Epithelial cell of esophagus (primary cell): ENCODE measurements around the gene PLCG1.

Source experiments
- DNase-seq: peaks from one replicate; pipeline ENCODE4 v3.0.0; 2010; ENCODE audit warnings: low read depth
- H3K4me3 ChIP-seq: 2 replicates; pipeline ENCODE4 v1.5.1; 2011; ENCODE audit warnings: mild to moderate bottlenecking, low read length, control low read depth
- TF ChIP-seq, protein P1 (sequence below): IDR thresholded peaks from 2 replicates; pipeline ENCODE4 v1.5.1; 2011; ENCODE audit warnings: low read depth, mild to moderate bottlenecking, low read length, control low read depth, inconsistent platforms; ENCODE audit not compliant: insufficient read depth; ENCODE audit errors: missing control alignments

The PLCG1 gene

DNA sequence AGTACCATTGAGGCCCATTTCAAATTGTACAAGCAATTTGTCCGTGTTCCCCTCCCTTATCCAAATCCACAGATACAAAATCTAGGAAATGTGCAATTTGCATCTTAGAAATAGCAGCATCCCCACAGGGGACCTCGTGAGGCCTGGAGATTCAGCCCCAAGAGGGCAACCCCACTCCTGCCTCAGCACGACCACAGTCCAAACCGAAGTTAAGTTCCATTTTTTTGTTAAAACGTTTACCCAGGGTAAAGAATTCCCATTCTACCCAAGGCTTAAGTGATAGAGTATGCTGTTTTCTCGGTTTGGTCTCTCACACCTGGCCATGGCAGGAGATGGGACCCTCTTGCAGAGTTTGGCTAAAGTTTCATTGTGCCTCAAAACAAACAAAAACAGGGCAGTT, 41.2 kb downstream of the PLCG1 start:
- TF ChIP-seq, protein P1, sequence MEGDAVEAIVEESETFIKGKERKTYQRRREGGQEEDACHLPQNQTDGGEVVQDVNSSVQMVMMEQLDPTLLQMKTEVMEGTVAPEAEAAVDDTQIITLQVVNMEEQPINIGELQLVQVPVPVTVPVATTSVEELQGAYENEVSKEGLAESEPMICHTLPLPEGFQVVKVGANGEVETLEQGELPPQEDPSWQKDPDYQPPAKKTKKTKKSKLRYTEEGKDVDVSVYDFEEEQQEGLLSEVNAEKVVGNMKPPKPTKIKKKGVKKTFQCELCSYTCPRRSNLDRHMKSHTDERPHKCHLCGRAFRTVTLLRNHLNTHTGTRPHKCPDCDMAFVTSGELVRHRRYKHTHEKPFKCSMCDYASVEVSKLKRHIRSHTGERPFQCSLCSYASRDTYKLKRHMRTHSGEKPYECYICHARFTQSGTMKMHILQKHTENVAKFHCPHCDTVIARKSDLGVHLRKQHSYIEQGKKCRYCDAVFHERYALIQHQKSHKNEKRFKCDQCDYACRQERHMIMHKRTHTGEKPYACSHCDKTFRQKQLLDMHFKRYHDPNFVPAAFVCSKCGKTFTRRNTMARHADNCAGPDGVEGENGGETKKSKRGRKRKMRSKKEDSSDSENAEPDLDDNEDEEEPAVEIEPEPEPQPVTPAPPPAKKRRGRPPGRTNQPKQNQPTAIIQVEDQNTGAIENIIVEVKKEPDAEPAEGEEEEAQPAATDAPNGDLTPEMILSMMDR: no peak
- no peak for DNase-seq

DNA sequence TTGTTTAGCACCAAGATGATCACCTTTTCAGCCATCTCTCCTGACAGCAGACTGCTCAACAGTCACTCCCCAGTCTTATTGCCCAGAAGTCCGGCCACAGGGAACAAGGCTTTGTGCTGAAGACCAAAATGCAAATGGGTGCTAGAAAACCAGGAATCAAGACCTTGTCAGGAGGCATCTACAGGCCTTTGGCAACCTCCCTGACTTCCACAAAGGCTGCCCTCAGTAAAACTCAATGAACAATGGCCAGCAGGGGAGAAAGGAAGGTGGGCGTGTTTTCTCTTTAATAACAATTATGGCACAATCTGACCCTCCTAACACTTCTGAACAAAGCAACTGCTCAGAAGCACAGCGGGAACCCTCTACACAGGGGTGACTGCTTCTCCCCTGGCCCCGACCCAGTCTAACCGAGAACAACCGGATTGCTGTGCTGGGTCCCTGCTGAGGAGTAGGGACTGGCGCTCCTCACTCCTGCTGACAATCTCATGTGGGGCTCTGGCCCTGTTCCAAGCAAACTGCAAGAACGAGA, 41.6 kb downstream of the PLCG1 start:
- TF ChIP-seq, protein P1: no peak
- DNase-seq: no peak

More for the DNA sequence above, 41.2 kb downstream of the PLCG1 start:
- no peak overlapping the region for H3K4me3 ChIP-seq

DNA sequence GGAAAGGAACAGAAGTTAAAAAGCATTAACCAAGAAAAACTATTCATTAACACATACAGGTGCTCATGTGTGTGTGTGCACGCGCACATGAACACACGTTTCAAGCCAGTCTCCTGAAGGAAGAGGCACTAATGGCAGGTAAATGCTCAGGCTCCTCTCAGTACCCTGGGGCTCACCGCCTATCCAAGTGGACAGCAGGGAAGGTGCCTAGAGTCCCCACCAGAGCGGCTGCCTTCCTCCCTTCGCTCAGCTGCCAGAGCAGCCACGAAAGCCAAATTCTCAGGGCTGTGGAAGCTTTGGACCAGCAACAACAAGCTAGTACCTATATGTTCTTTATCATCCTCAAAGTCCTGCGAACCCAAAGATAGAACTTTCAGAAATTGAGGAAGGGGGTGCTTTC, 42.6 kb downstream of the PLCG1 start:
- no peak for DNase-seq
- no peak overlapping the region for H3K4me3 ChIP-seq
- TF ChIP-seq, protein P1: no peak

More for the DNA sequence above, 41.6 kb downstream of the PLCG1 start:
- no peak overlapping the region for H3K4me3 ChIP-seq

DNA sequence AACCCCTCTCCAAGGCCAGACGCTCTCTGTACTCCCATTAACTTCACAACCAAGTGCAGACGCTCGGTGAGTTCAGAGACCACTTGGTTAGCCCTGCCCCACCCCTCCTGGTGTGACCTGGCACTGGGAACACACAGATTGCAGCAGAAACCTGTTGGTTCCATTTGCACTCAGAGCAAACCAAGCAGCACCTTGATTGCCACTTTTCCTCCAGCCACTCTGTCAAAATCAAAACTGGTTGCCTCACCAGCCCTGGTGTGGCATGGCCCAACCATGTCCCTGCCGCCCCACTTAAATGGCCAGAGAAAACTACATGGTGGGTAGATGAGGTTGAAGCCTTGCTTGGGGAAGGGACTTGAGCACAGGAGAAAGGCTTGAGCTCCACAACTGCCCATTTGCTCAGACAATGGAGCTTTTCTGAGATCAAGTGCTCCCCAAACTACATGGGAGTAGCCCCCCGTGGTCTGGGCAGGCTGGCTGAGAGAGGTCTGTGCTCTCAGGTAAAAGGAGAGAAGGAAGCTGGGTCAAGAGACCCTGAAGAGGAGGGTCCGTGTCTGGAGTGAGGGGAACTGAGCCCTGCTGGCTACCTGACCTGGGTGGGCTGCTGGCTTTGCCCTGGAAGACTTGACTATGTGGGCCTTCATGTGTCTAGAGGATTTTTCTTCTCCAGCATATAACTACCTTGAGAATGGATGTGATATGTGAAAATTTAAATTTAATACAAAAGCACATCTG, 43.4 kb downstream of the PLCG1 start:
- no peak for DNase-seq
- TF ChIP-seq, protein P1: no peak
- H3K4me3 ChIP-seq: no peak overlapping the region

DNA sequence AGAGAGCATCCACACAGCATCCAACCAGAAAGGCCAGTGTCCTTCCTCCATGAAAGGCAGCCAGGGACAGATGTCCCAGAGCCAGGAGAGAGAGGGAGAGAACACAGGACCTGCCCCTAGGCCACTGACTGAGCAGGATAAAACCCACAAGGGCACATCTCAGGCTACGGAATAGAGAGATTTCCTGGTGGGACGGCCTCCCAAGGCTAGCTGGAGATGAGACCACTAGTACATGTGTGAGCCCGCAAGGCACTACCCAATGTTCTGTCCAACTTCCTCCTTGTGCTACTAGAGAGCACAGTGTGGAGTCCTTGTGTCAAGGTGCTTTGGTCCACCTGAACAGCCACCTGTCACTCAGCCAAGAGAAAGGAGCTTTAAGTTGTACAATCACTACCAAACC, 44.2 kb downstream of the PLCG1 start:
- no peak overlapping the region for H3K4me3 ChIP-seq
- TF ChIP-seq, protein P1: no peak
- no peak for DNase-seq

DNA sequence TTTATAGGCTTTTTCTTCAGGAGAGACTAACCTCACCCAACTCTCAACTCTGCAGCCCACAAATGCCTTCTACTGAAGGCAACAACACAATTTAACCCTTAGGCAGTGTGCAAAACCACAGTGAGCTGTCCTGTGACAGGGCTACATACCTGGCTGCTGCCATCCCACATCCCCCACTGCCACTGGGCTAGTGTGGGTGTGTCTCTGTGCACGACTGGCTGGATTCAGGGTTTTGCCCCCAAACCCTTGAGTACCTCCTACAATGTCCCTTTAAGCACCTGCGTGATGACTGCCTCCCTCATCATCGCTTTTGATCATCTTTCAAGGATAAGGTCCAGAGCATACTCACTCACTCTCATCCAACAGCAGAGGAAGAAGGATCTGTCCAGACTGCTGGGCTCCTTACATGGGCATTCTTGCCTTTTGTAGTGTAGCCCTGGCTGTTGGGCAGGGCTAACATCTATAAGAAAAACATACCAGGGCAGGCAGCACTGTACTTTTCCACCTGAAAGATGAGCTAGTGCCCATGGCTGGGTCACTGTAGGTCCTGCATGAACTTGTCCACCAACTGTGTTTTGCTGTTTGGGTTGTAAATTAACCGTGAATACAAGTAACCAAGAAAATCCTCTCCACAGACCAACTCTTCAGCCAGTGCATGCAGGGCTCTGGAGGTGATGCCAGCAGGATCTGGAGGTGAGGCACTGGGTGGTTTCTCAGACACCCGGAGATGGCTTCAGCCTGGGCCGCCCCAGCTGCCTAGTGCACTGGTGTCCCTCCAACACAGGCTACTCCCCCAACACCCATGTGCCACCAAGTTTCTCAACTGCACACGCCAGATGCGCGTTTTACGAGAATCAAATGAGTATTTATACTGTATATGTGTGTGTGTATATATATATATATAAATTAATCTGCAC, 45.2 kb downstream of the PLCG1 start:
- DNase-seq: peak; percentile 45
- TF ChIP-seq, protein P1: no peak

More for the DNA sequence above, 45.2 kb downstream of the PLCG1 start:
- no peak overlapping the region for H3K4me3 ChIP-seq
